COR-L47 (cell line): ENCODE data around the gene COL1A1.

Experiments
- DNase-seq: peaks from one replicate; lab custom pipeline; 2025; lab: John Stamatoyannopoulos, UW

The COL1A1 gene

DNA sequence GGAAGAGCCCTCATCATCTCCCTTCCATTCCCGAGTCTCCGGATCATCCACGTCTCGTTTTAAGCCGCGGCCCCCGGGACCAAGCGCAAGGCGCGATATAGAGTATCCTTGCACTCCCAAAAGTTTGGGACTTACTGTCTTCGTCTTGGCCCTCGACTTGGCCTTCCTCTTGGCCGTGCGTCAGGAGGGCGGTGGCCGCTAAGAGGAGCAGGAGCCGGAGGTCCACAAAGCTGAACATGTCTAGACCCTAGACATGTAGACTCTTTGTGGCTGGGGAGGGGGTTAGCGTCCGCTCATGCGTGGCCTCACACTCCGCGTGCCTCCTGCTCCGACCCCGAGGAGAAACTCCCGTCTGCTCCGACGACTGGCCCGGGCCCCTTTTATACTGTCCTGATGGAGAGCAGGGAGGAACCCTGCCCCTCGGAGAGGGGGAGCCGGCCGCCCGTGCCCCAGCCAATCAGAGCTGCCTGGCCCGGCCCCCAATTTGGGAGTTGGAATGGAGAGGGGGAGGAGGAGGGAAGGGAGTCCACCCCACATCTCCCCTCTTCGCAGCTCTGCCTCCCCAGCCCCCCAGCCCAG lies at the start of gene COL1A1:
COL1A1 (minus strand) TSS at position 356 of the 579 bp plus-strand sequence; CDS start at position 238, 118 bp downstream.
- DNase-seq: no peak

- no peak for DNase-seq
These were observed 46.8 kb upstream of the COL1A1 start for GRCh38 chr17:50248255-50248654.

DNA sequence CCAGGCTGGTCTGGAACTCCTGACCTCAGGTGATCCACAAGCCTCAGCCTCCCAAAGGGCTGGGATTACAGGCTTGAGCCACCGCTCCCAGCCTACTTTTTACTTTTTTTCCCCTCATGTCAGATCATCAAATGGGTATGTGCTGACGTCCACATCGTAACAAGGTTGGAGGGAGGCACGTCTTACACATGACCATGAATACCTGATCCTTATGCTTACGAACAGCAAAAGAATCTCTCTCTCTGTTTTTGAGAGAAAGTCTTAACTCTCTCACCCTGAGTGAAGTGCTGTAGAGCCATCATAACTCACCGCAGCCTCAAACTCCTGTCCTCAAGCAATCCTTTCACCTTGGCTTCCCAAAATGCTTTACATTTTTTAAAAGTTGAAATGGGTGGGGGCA lies 43.3 kb upstream of the COL1A1 start:
- DNase-seq: no peak

GRCh38 chr17:50241431-50241830 lies 40.0 kb upstream of the COL1A1 start:
- no peak for DNase-seq

GRCh38 chr17:50240851-50241250 lies 39.4 kb upstream of the COL1A1 start:
- no peak for DNase-seq

DNA sequence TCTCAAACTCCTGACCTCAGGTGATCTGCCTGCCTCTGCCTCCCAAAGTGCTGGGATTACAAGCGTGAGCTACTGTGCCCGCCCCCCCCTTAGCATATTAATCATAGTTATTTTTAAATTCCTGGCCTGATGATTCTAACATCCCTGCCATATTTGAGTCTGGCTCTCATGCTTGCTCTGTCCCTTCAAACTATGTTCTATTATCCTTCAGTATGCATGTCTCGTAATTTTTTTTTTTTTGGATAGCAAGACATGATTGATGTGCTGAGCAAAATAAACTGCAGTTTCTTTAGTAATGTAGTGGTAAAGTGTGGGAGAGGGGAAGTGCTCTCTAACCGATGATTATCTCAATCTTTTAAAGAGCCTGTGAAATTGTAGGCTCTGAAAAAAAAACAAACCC lies 38.5 kb upstream of the COL1A1 start:
- DNase-seq: no peak

- no peak for DNase-seq
These were observed 37.3 kb upstream of the COL1A1 start for GRCh38 chr17:50238601-50239280.

- DNase-seq: no peak
These were observed 36.5 kb upstream of the COL1A1 start for GRCh38 chr17:50237901-50238300.

DNA sequence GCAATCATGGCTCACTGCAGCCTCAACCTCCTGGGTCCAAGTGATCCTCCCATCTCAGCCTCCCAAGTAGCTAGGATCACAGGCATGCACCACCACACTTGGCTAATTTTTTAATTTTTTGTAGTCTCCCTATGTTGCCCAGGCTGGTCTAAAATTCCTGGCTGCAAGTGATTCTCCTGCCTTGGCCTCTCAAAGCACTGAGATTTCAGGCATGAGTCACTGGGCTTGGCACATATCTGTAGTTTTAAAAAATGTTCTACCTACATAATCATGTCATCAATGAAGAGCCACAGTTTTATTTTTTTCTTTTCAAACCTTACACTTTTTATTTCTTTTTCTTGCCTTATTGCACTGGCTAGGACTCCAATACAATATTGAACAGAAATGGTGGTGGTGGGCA lies 33.1 kb upstream of the COL1A1 start:
- no peak for DNase-seq

DNA sequence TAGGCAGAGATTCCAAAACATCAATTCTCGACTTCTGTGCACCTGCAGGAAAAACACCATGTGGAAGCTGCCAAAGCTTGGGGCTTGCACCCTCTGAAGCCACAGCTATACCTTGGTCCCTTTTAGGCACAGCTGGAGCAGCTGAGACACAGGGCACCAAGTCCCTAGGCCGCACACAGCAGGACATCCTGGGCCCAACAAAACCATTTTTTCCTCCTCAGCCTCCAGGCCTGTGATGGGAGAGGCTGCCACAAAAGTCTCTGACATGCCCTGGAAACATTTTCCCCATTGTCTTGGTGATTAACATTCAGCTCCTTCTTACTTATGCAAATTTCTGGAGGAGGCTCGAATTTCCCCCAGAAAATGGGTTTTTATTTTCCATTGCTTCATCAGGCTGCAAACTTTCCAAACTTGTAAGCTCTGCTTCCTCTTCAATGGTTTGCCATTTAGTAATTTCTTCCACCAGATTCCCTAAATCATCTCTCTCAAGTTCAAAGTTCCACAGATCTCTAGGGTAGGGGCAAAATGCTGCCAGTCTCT lies 24.3 kb upstream of the COL1A1 start:
- DNase-seq: no peak

DNA sequence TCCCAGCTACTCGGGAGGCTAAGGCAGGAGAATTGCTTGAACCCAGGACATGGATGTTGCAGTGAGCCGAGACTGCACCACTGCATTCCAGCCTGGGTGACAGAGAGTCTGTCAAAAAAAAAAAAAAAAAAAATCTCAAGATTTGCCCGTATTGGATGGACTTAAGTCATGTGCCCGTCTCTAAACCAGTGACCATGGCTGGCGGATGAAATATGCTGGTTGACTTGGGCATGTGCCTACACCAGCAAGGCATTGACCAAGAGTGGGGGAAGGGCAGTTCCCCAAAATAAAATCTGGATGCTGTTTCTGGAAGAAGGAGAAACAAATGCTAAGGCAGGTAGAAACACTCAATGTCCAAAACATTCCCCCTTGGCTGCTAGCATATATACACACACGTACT lies 21.5 kb upstream of the COL1A1 start:
- DNase-seq: no peak

DNA sequence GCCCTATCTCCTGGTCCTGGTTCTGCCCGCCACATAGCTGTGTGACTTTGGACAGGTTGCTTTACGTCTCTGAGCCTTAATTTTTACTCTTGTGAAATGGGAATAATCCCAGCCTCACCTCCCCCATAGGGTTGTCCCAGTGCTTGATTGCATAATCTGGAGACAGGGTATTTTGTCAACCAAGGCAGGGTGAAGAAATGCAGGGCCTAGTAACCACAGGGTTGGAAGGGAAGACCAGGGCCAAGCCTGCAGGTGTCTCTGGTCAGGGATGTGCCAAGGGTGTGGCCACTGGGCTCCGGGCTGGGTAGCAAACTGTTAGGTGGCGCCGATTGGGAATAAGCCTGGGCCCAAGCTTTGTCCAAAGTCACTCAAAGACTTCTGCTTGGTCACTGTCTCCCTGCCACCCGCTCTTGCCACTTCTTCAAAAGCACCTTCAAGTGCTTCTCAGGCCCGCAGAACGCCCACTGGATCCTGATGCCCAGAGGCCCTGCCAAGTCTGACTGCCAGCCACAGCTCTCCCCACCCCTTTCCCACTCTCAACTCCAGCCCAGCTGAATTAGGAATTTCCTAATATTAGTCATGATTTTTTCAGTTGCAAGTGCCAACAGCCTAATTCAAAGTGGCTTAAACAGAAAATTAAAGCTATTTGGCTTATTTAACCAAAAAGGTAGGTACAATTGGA lies 20.6 kb upstream of the COL1A1 start:
- DNase-seq: no peak

- no peak for DNase-seq
These were observed 19.9 kb upstream of the COL1A1 start for GRCh38 chr17:50221266-50221863.

- DNase-seq: no peak
These were observed 19.4 kb upstream of the COL1A1 start for GRCh38 chr17:50220811-50221210.

DNA sequence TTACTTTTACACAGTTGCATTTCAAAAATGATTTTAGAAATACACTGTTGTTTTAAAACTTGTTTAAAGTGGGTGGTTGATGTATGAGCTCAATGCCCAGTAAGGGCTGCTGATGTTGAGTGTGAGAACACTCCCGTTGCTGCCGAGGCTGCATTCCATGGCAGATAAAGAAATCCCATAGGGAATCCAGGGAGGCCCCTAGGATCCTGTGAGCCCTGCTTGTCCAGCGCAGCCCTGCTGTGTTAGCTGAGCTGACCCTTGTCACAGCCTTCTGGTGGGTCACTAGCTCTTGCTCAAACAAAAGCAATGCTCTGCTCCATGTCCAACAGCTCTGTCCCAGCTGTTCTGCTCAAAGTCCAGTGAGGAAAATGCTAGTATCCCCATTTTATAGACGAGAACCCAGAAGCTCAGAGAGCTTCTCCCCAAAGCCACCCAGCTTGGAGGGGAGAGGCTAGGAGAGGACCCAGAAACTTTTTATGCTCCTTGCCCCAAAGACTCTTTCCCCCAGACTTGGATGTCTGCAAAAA lies 18.6 kb upstream of the COL1A1 start:
- DNase-seq: no peak

DNA sequence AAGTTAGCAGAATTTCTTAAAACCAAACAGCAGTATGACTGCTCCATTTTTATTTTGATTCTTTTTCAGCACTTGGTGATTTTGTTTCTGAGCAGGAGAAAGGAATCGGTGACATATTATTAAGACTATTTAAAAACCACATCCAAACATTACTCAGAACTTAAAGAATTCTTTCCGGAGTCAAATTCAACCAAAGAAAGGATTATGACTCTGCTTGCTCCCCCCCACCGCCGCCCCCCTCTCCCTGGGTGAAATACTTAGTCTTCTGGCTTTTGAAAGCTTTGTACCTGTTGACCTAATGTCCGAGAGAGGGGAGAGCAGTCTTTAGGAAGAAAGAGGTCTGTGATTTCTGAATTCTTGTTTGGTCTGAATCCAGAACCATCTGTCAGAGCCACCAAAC lies 17.9 kb upstream of the COL1A1 start:
- no peak for DNase-seq

DNA sequence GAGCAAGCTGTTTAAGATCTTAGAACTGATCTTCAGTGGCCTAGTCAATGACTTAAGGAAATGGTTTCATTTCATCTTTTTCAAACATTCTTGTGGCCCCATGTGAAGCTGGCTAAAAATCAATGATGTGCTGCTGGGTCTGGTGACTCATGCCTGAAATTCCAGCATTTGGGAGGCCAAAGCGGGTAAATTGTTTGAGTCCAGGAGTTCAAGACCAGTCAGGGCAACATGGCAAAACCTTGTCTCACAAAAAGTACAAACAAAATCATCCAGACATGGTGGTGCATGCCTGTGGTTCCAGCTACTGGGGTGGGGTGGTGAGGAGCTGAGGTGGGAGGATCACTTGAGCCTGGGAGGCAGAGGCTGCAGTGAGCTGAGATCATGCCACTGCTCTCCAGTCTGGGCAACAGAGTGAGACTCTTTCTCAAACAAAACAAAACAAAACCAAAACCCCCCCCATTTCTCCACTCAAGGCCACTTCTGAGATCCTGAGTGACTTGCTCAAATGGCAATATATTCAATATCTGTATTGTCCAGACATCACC lies 17.4 kb upstream of the COL1A1 start:
- DNase-seq: no peak

- DNase-seq: no peak
These were observed 16.8 kb upstream of the COL1A1 start for GRCh38 chr17:50218071-50218759.

GRCh38 chr17:50217591-50217990 lies 16.2 kb upstream of the COL1A1 start:
- no peak for DNase-seq

- DNase-seq: no peak
These were observed 13.7 kb upstream of the COL1A1 start for GRCh38 chr17:50214976-50215760.
